Activated CD4-positive, CD25-positive, alpha-beta regulatory T cell (primary cell): ENCODE data around the gene CDH16.

Source experiments
- DNase-seq, 4 experiments: peaks; one replicate each; lab custom pipeline; 2025; lab: John Stamatoyannopoulos, UW

Gene CDH16

GRCh38 chr16:66895689-66895979 is 23.1 kb downstream of the CDH16 start:
- no peak for DNase-seq

GRCh38 chr16:66894948-66895688 is 23.6 kb downstream of the CDH16 start:
- DNase-seq, result peak in 1 of 4 experiments; percentile 20

GRCh38 chr16:66894055-66894454 is 24.6 kb downstream of the CDH16 start:
- no peak for DNase-seq

GRCh38 chr16:66891797-66892196 is 26.9 kb downstream of the CDH16 start:
- no peak for DNase-seq

- no peak for DNase-seq
Observed at GRCh38 chr16:66891360-66891759, 27.3 kb downstream of the CDH16 start.

GRCh38 chr16:66890799-66891198 is 27.9 kb downstream of the CDH16 start:
- no peak for DNase-seq

- no peak for DNase-seq
Observed at GRCh38 chr16:66889622-66890021, 29.1 kb downstream of the CDH16 start.

- no peak for DNase-seq
Observed at GRCh38 chr16:66888647-66889615, 29.8 kb downstream of the CDH16 start.

GRCh38 chr16:66886914-66887313 is 31.8 kb downstream of the CDH16 start:
- no peak for DNase-seq

GRCh38 chr16:66886321-66886720 is 32.4 kb downstream of the CDH16 start:
- DNase-seq, result no peak

GRCh38 chr16:66885491-66885890 is 33.2 kb downstream of the CDH16 start:
- DNase-seq, result no peak

GRCh38 chr16:66882702-66883101 is 36.0 kb downstream of the CDH16 start:
- no peak for DNase-seq

GRCh38 chr16:66881964-66882508 is 36.6 kb downstream of the CDH16 start:
- DNase-seq, result no peak

- DNase-seq, result no peak
Observed at GRCh38 chr16:66881560-66881959, 37.1 kb downstream of the CDH16 start.

GRCh38 chr16:66881014-66881417 is 37.7 kb downstream of the CDH16 start:
- no peak for DNase-seq

- DNase-seq, result peak; percentile 75 to 89 (median 77)
Observed at GRCh38 chr16:66880288-66881013, 38.2 kb downstream of the CDH16 start, which contains the start of gene PDP2. PDP2 (plus strand) TSS chr16:66880515; CDS start chr16:66884285, 3,770 bp downstream.

GRCh38 chr16:66878067-66878466 is 40.6 kb downstream of the CDH16 start:
- DNase-seq, result no peak

GRCh38 chr16:66874079-66874775 is 44.5 kb downstream of the CDH16 start:
- no peak for DNase-seq

GRCh38 chr16:66873685-66874055 is 45.0 kb downstream of the CDH16 start:
- DNase-seq, result no peak

- DNase-seq, result peak; percentile 72 to 85 (median 74)
Observed at GRCh38 chr16:66872943-66873684, 45.6 kb downstream of the CDH16 start.

- DNase-seq, result no peak
Observed at GRCh38 chr16:66872559-66872942, 46.1 kb downstream of the CDH16 start.
